ENCODE results near the gene BIVM.
A peak's percentile ranks its signal among the peaks of the same experiment; 100 is the strongest.
"Not testable (repeated sequence)": the region's sequence is repeated elsewhere in the genome, so short reads cannot be mapped to it uniquely, and the experiment has no call there.

Gene BIVM

GRCh38 chr13:102798581-102799425, at the start of gene BIVM, which contains the start of gene POGLUT2:
Gene BIVM (plus strand): TSS chr13:102799119. CDS start chr13:102807268, 8,149 bp downstream.
Gene POGLUT2 (minus strand): TSS chr13:102798976. CDS start chr13:102798670, 306 bp downstream.
- peak; percentile 82 for DNase-seq (ENCODE audit: low read depth)

GRCh38 chr13:102751886-102752285, 47.0 kb upstream of the BIVM start:
- no peak for DNase-seq (ENCODE audit: low read depth)

- DNase-seq (ENCODE audit: low read depth) = no peak
Observed at GRCh38 chr13:102757006-102757405, 41.9 kb upstream of the BIVM start.

DNA sequence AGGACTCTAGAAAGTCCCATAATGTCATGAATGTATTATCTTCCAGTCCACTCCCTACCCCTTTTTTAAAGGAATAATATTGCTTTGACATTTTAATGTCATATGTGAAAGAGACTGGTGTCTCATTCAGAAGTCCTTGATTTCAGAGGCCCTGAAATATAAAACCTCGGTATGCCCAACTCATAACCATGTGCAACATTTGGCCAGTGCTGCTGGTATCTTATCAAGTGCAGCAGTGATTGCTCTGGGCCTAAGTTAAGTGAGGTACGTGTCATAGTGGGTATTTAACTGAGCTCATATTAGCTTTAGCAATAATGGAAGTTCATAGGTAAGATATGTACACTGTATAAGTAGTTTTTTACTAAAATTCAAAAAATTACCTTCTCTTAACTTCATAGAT, 40.1 kb upstream of the BIVM start:
- no peak for DNase-seq (ENCODE audit: low read depth)

GRCh38 chr13:102761071-102761470, 37.8 kb upstream of the BIVM start:
- DNase-seq (ENCODE audit: low read depth) = no peak

- no peak for DNase-seq (ENCODE audit: low read depth)
Observed at GRCh38 chr13:102763741-102764140, 35.2 kb upstream of the BIVM start.

- DNase-seq (ENCODE audit: low read depth) = no peak
Observed at GRCh38 chr13:102768909-102769308, 30.0 kb upstream of the BIVM start.

DNA sequence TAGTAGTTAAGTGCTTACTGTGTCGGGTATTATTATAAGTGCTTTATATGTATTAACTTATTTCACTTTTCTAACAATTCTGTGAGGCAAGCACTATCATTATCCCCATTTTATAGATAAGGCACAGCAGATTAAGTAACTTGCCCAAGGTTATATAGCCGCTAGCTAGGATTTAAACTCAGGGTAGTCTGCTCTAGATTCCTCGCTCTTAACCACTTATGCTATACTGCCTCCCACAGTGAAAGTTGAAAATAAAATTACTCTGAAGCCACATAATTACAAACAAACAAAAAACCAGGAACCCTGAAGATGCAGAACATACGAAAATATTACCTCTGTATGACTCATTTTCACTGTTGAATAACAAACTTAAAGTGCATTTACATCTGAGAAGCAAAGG, 29.2 kb upstream of the BIVM start:
- DNase-seq (ENCODE audit: low read depth) = no peak

GRCh38 chr13:102770435-102770834, 28.5 kb upstream of the BIVM start:
- no peak for DNase-seq (ENCODE audit: low read depth)

- DNase-seq (ENCODE audit: low read depth) = no peak
Observed at GRCh38 chr13:102771298-102772041, 27.4 kb upstream of the BIVM start.

DNA sequence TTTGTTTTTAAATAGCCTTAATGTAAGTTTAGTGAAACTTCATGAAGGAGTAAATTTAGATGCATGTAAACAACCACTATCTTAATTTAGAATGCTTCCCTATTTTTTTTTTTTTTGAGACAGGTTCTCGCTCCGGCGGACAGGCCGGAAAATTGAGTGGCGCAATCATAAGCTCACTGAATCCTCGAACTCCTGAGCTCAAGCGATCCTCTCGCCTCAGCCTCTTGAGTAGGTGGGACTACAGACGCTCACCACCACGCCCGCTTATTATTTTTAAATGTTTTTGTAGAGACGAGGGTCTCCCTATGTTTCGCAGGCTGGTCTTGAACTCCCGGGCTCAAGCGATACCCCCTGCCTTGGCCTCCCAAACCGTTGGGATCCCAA, 26.9 kb upstream of the BIVM start:
- no peak for DNase-seq (ENCODE audit: low read depth)

- peak; percentile 89 for DNase-seq (ENCODE audit: low read depth)
Observed at GRCh38 chr13:102773441-102774213, 25.3 kb upstream of the BIVM start, which contains the start of gene TEX30. Gene TEX30 (minus strand): TSS chr13:102773786. CDS start chr13:102770026, 3,760 bp downstream.

GRCh38 chr13:102774214-102774568, 24.7 kb upstream of the BIVM start:
- DNase-seq (ENCODE audit: low read depth) = peak; percentile 15

GRCh38 chr13:102774591-102775520, 24.1 kb upstream of the BIVM start:
- DNase-seq (ENCODE audit: low read depth) = no peak

DNA sequence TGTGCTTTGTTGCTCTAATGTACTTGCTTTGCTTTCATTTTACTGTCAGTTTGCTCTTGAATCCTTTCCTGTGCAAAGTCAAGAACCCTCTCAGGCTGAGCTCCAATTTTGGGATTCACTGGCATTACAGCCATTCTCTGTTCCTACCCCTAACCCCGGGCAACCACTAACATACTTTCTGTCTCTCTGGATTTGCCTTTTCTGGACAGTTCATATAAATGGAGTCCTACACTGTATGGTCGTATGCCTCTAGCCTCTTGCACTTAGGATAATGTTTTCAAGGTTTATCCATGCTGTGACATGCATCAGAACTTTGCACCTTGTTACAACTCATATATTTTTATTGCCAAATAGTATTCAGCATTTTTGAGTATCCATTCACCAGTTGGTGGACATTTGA, 22.6 kb upstream of the BIVM start:
- no peak for DNase-seq (ENCODE audit: low read depth)

- no peak for DNase-seq (ENCODE audit: low read depth)
Observed at GRCh38 chr13:102777736-102778135, 21.2 kb upstream of the BIVM start.

DNA sequence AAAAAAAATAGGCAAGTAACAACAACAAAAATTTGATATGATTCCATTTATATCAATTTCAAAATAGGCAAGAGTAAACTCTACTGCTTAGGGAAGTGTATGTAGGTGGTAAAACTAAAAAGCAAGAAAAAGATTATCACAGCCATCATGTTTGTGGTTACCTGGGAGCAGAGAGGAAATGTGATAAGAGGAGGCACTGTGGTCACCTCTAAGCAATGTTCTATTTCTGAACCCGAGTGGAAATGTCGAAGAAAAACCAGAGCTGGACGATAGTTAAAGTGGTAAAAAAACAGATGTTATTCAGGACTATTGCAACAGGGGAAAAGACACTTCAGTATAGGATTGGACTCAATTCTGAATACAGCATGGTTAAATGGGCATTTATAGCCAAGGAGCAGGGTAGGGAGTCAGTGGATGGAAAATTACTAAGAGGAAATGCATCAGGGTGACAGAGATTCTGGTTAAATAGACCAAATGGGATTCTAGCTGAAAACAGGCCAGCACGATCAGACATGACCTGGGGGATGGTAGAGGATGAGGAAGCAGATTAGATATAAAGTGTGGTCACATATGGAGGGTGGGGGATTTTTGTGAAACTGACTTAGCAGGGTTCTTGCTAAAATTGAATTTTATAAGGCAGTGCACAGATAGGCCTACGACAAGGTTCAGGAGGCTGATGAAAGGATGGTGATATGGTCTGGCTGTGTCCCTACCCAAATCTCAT, 19.3 kb upstream of the BIVM start:
- peak; percentile 12 for DNase-seq (ENCODE audit: low read depth)

DNA sequence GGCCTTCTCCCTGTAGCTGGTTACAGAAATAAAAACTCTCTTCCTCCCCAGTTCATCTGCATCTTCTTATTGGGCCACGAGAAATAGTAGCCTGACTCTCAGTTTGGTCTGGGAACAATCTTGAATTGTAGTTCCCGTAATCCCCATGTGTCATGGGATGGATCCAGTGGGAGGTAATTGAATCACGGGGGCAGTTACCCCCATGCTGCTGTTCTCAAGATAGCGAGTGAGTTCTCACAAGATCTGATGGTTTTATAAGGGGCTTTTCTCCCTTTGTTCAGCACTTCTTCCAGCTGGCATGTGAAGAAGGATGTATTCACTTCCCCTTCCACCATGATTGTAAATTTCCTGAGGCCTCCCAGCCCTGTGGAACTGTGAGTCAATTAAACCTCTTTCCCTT, 18.3 kb upstream of the BIVM start:
- not testable (repeated sequence) for DNase-seq (ENCODE audit: low read depth)

DNA sequence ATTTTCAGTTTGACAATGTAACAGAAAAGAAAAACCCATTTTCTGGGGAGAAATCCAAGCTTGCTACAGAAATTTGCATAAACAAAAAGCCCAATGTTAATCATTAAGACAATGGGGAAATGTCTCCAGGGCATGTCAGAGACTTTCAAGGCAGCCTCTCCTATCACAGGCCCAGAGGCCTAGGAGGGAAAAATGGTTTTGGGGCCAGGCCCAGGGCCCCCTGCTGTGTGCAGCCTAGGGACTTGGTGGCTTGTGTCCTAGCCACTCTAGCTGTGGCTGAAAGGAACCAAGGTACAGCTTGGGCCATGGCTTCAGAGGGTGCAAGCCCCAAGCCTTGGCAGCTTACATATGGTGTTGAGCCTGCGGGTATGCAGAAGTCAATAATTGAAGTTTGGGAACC, 17.3 kb upstream of the BIVM start:
- DNase-seq (ENCODE audit: low read depth) = no peak

GRCh38 chr13:102784483-102784882, 14.4 kb upstream of the BIVM start:
- no peak for DNase-seq (ENCODE audit: low read depth)

GRCh38 chr13:102788683-102789082, 10.2 kb upstream of the BIVM start:
- no peak for DNase-seq (ENCODE audit: low read depth)

Measured in activated T-cell treated with anti-CD3 and anti-CD28 coated beads for 48 hours (primary cell).